K562 (cell line): ENCODE results near the gene BTF3L4. TPM values are rescaled to one million over a fixed set of nuclear protein-coding genes. Genes with fewer than 3 reads are reported as not detected.

Source experiments
- ARID1B ChIP-seq: fragments of 450-650 bp; IDR thresholded peaks from 2 replicates; pipeline ENCODE4 v1.6.1; 2016; ENCODE audit warnings: antibody characterized with exemption, mild to moderate bottlenecking, inconsistent platforms
- CBX8 ChIP-seq: fragments of 200-600 bp; sonication (generic); IDR thresholded peaks from 2 replicates; pipeline ENCODE4 v1.6.1; 2012; ENCODE audit warnings: borderline replicate concordance, mixed run types, low read depth, mild to moderate bottlenecking, moderate library complexity, mixed read lengths, low read length, control low read depth, inconsistent platforms; ENCODE audit not compliant: poor library complexity, severe bottlenecking; ENCODE audit errors: extremely low read depth
- CTCF ChIP-seq, 3 experiments: IDR thresholded peaks in 2 of 3; conservative IDR thresholded peaks in 1 of 3; 2 replicates each; pipeline ENCODE4 v1.5.1; 2011 to 2012; ENCODE audit warnings: low read length in 3 of 3, mild to moderate bottlenecking in 3 of 3, control low read depth in 2 of 3, improper control_type of control experiment in 1 of 3, inconsistent platforms in 1 of 3, low read depth in 1 of 3, mixed read lengths in 1 of 3, moderate library complexity in 1 of 3; ENCODE audit not compliant: insufficient read depth in 2 of 3
- HDAC3 ChIP-seq: fragments of 450-650 bp; IDR thresholded peaks from 2 replicates; pipeline ENCODE4 v1.6.1; 2018; ENCODE audit warnings: borderline replicate concordance, mild to moderate bottlenecking, moderate library complexity; ENCODE audit not compliant: partially characterized antibody
- HES1 ChIP-seq: fragments of 450-650 bp; IDR thresholded peaks from 2 replicates; pipeline ENCODE4 v1.6.1; 2016; ENCODE audit warnings: low read depth, mild to moderate bottlenecking, moderate library complexity
- HMGXB4 ChIP-seq: sonication (generic); formaldehyde crosslinking; IDR thresholded peaks from 2 replicates; pipeline ENCODE4 v1.8.1; 2023; ENCODE audit warnings: mild to moderate bottlenecking, missing genetic modification reagents
- KDM4B ChIP-seq, 2 experiments: fragments of 450-650 bp in 1 of 2; sonication (generic) in 1 of 2; IDR thresholded peaks; 2 replicates each; pipeline ENCODE4 v1.6.1; 2016 to 2017; ENCODE audit warnings: borderline replicate concordance in 2 of 2, antibody characterized with exemption in 1 of 2, low read depth in 1 of 2, mild to moderate bottlenecking in 1 of 2
- KLF1 ChIP-seq: fragments of 450-650 bp; IDR thresholded peaks from 2 replicates; pipeline ENCODE4 v1.6.1; 2016; ENCODE audit warnings: missing genetic modification characterization, missing compliant biosample characterization
- MLLT1 ChIP-seq, 2 experiments: fragments of 450-650 bp; IDR thresholded peaks; 2 replicates each; pipeline ENCODE4 v1.6.1; 2016
- U2AF2 ChIP-seq: fragments of 200-400 bp; formaldehyde crosslinking; optimal IDR thresholded peaks from 2 replicates; pipeline ENCODE3; 2017; ENCODE audit warnings: low read depth, mild to moderate bottlenecking, low read length
- ZNF436 ChIP-seq: fragments of 250-450, 450-650 bp; sonication (Bioruptor Pico); formaldehyde crosslinking; IDR thresholded peaks from 2 replicates; pipeline ENCODE4 v1.7.0; 2020; ENCODE audit warnings: mild to moderate bottlenecking
- ZNF785 ChIP-seq: fragments of 250-450 bp; sonication (Bioruptor Pico); IDR thresholded peaks from 2 replicates; pipeline ENCODE4 v1.4.0; 2020; ENCODE audit warnings: mild to moderate bottlenecking
- ZZZ3 ChIP-seq: fragments of 450-650 bp; IDR thresholded peaks from 2 replicates; pipeline ENCODE4 v1.6.1; 2016; ENCODE audit warnings: antibody characterized with exemption, mild to moderate bottlenecking, moderate library complexity
- polyA plus RNA-seq, 8 experiments: library from polyadenylated mRNA; depleted of rRNA in 4 of 8; stranded (reverse) in 5 of 8; unstranded in 3 of 8; fragments of >200 nt; fragmentation: Nextera tagmentation in 2 of 8; fragmentation: Illumina TruSeq in 1 of 8; extraction: Ambion mirVana in 2 of 8; extraction: Trizol in 1 of 8; gene quantifications; 2 replicates each; pipeline versions ENCODE4 v1.2.1 to v1.2.3, GENCODE V29; 2011 to 2014; ENCODE audit warnings: inconsistent platforms in 1 of 8, missing spikeins in 1 of 8
- total RNA-seq, 7 experiments: library from RNA; depleted of rRNA in 6 of 7; stranded (reverse); fragments of >200 nt in 6 of 7; fragmentation: Illumina TruSeq in 2 of 7; extraction: Trizol in 2 of 7; gene quantifications; 2 replicates each; pipeline versions ENCODE4 v1.2.1 to v1.2.3, GENCODE V29; 2011 to 2021; ENCODE audit warnings: low replicate concordance in 1 of 7
- TF ChIP-seq, protein P1 (sequence below), 2 experiments: fragments of 450-650 bp in 1 of 2; sonication (generic) in 1 of 2; formaldehyde crosslinking; conservative IDR thresholded peaks; 2 replicates each; pipeline versions ENCODE4 v1.4.0 to v1.8.1; 2020 to 2022; ENCODE audit warnings: mild to moderate bottlenecking in 1 of 2, missing genetic modification reagents in 1 of 2
- TF ChIP-seq, protein P2 (sequence below): fragments of 450-650 bp; formaldehyde crosslinking; IDR thresholded peaks from 2 replicates; pipeline ENCODE4 v1.4.0; 2020; ENCODE audit warnings: mild to moderate bottlenecking
- TF ChIP-seq, protein P3 (sequence below): fragments of 250-450 bp; sonication (Bioruptor Pico); IDR thresholded peaks from 2 replicates; pipeline ENCODE4 v1.8.0; 2021; ENCODE audit warnings: borderline replicate concordance, mild to moderate bottlenecking, moderate library complexity; ENCODE audit not compliant: poor library complexity, severe bottlenecking

BTF3L4 gene
- total and polyA plus RNA-seq, 9 of the 15 experiments (the other 6 are each of a cell fraction or from before 2014, with no cell fraction given) = 40.1 to 106 (median 88.8) TPM

GRCh38 chr1:52034050-52034384 is 22.1 kb upstream of the BTF3L4 start (continued):
- peak; percentile 69 for TF ChIP-seq HDAC3
- no peak for TF ChIP-seq ZNF436 (CRISPR knock-in tag)
- 0 out of 2 replicates have a peak, but pooled peaks have one; percentile 43 for TF ChIP-seq ZZZ3
- TF ChIP-seq, protein P1, sequence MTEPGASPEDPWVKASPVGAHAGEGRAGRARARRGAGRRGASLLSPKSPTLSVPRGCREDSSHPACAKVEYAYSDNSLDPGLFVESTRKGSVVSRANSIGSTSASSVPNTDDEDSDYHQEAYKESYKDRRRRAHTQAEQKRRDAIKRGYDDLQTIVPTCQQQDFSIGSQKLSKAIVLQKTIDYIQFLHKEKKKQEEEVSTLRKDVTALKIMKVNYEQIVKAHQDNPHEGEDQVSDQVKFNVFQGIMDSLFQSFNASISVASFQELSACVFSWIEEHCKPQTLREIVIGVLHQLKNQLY (CRISPR knock-in tag; conservative IDR thresholded peaks at IDR 0.05) = 0 out of 4 replicates have a peak, but pooled peaks of 1 of the 2 experiments have one; percentile 56
- TF ChIP-seq CBX8 = no peak
- TF ChIP-seq U2AF2 = no peak
- 0 out of 2 replicates have a peak, but pooled peaks have one; percentile 3 for TF ChIP-seq HMGXB4 (CRISPR knock-in tag)
- no peak for TF ChIP-seq KLF1
- TF ChIP-seq, protein P2, sequence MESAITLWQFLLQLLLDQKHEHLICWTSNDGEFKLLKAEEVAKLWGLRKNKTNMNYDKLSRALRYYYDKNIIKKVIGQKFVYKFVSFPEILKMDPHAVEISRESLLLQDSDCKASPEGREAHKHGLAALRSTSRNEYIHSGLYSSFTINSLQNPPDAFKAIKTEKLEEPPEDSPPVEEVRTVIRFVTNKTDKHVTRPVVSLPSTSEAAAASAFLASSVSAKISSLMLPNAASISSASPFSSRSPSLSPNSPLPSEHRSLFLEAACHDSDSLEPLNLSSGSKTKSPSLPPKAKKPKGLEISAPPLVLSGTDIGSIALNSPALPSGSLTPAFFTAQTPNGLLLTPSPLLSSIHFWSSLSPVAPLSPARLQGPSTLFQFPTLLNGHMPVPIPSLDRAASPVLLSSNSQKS (CRISPR knock-in tag) = 0 out of 2 replicates have a peak, but pooled peaks have one; percentile 48
- TF ChIP-seq, protein P3, sequence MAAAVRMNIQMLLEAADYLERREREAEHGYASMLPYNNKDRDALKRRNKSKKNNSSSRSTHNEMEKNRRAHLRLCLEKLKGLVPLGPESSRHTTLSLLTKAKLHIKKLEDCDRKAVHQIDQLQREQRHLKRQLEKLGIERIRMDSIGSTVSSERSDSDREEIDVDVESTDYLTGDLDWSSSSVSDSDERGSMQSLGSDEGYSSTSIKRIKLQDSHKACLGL (CRISPR knock-in tag) = no peak
- TF ChIP-seq KDM4B (IDR thresholded peaks at IDR 0.05; ENCODE audit: borderline replicate concordance in 2 of 2, low read depth in 1 of 2) = 0 out of 4 replicates have a peak, but pooled peaks of 1 of the 2 experiments have one; percentile 72
- TF ChIP-seq ZNF785 (CRISPR knock-in tag) = no peak
- no peak for TF ChIP-seq CTCF (IDR thresholded peaks at IDR 0.05 in 2 of 3, conservative IDR thresholded peaks at IDR 0.05 in 1 of 3; ENCODE audit: insufficient read depth in 2 of 3, low read depth in 1 of 3, low read length in 3 of 3)
- TF ChIP-seq ARID1B = no peak
- no peak for TF ChIP-seq HES1
- TF ChIP-seq MLLT1 (IDR thresholded peaks at IDR 0.05) = 0 out of 4 replicates have a peak, but pooled peaks of 1 of the 2 experiments have one; percentile 9
